HG03175 (cell line): ENCODE measurements around the gene OR4A47.
"Not testable (repeated sequence)": the region's sequence is repeated elsewhere in the genome, so short reads cannot be mapped to it uniquely, and the experiment has no call there.

Experiments
- ATAC-seq: cut with Tn5 transposase; IDR thresholded peaks from one replicate; pipeline ENCODE4 v1.9.1; 2021; ENCODE audit warnings: mild to moderate bottlenecking, moderate library complexity; ENCODE audit not compliant: unreplicated experiment

OR4A47 gene, protein sequence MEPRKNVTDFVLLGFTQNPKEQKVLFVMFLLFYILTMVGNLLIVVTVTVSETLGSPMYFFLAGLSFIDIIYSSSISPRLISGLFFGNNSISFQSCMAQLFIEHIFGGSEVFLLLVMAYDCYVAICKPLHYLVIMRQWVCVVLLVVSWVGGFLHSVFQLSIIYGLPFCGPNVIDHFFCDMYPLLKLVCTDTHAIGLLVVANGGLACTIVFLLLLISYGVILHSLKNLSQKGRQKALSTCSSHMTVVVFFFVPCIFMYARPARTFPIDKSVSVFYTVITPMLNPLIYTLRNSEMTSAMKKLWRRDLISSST

DNA sequence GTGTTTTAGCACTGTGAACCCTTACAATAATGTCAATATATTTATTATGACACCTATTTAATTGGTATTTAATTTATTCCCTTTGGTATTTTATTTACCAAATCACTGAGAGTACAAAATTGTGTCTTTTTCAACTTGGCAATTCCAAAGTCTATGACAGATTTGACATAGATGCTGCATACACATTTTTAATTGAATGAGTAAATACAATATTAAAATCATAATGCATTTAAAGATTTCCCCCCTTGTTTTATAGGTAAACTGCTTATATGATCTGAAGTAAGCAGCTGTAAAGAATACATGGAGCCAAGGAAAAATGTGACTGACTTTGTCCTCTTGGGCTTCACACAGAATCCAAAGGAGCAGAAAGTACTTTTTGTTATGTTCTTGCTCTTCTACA, at the start of gene OR4A47:
Gene OR4A47, plus strand, starts transcription at position 301 of the 400 bp plus-strand sequence. Its CDS starts 0 bp downstream, at position 301.
- not testable (repeated sequence) for ATAC-seq

DNA sequence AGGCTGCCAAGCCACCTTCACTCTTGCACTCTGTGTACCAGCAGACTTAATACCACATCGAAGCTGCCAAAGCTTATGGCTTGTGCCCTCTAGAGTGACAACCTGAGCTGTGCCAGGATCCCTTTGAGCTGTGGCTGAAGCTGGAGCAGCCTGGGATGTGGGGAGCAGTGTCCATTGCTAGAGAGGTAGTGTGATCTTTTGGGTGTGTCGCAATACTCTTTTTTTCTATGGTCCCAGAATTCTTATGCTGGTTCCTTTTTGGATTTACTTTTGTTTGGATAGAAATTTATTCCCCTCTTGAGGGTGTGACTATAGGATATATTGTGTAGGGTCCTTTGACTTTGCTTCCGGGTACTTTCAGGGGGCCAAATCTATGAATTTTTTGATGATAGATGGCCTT, 32.7 kb upstream of the OR4A47 start:
- not testable (repeated sequence) for ATAC-seq

DNA sequence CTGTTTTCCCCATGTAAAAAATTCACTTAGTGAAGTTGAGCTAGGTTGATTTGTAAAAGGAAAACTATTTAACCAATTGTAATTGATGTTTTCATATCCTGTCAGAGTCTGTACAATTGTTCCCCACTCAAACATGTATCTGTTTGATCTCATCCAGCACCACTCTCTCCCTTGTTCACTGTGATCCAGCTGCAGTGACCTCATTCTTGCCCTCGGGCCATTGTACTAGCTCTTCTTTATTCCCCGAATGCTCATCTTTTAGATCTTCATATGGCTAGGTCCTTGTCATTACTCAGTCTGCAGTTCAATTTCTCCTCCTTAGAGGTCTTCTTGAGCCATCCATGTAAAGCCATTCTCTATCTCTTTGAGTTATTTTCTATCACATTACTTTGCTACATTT, 14.6 kb upstream of the OR4A47 start:
- ATAC-seq = not testable (repeated sequence)

DNA sequence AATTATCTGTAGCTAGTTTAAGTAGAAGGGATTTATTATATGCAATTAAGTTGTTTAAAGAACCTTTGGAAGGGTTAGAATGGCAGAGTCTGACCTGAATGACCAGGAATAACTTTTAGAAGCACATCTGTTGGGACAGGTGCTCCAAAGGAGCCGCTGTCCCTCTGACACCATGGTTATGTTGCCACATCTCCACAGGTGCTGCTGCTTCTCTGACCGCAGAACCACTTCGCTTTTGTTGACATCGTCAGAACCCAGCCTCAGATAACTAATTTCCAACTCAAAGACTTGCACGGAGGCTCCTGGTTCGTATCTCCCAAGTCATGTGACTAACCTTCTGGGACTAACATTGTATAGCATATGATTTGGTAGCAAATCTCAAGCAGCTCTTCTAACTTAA, 13.9 kb upstream of the OR4A47 start:
- not testable (repeated sequence) for ATAC-seq

DNA sequence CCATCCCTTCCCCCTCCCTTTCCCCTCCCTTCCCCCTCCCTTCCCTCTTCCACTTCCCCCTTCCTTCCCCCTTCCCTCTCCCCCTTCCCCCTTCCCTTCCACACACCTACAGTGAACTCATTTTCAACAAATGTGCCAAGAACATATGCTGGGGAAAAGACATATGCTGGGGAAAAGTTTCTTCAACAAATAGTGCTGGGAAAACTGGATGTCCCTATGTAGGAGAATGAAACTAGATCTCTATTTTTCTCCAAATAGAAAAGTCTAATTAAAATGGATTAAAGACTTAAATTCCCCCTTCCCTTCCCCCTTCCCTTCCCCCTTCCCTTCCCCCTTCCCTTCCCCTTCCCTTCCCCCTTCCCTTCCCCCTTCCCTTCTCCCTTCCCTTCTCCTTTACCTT, 17.6 kb downstream of the OR4A47 start:
- not testable (repeated sequence) for ATAC-seq

DNA sequence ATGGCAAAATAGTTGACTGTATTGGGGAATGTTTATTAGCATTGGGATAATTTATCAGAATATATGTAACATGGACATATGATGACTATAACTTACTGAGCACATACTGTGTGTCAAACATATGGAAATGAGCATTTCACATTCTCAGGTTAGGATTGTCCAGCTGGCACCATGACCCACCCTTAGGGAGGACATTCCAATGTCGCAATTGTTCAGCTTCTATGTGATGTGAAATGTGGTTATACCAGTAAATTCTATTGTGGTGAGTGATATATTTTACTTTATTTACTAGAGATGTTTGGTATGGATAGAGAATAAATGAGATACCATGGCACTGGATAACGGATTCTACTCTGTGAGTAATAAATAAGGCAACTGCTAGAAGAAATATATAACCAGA, 50.4 kb downstream of the OR4A47 start:
- ATAC-seq = no peak
